GM19240 (cell line): ENCODE results near the gene CD33.

Experiments
- DNase-seq: peaks from one replicate; pipeline ENCODE4 v3.0.0; 2011; ENCODE audit warnings: low spot score; ENCODE audit not compliant: insufficient read length

The CD33 gene

DNA sequence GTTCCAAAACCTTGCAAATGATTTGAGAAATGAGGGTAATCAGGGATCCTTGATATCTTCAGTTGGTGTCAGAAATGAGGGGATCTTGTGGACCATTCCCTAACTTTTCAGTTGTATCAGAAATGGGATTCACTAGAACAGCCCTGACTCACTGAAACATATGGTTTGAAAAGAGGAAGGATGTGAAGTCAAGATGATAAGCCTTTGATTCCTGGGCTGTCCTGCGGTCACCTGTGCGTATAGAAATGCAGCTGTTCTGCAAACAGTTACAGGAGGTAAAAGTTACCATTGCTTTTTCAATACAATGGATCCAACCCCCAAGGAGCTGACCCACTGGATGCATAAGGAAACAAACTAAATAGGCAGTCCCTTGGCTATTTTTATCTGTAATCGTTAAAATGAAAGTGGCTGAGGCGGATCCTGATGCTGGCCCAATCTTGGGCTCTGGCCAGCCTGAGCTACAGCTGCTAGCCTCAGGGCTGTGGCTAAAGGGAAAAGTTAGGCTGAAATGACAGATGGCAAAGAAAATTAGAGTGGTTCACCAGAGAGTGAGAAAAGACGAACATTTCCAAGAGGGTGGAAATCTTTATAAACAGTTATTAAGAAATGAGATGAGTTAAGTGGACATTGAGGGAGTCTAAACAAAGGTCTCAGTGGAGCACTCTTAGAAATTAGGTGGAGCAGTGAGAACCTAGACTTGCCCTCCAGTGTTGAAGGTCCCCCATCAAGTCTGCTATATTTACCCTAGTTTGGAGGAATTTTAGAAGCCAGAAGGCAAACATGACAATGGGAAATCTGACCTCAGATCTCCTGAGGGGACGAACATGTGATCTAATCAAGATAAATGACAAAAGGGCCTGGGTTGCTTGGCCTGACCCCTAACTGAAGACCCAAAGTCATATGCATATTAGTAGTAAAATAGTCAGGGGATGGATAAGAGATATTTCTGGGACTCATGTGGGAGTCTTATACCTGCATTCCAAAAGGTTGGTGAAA is 33.6 kb downstream of the CD33 start:
- DNase-seq = no peak

DNA sequence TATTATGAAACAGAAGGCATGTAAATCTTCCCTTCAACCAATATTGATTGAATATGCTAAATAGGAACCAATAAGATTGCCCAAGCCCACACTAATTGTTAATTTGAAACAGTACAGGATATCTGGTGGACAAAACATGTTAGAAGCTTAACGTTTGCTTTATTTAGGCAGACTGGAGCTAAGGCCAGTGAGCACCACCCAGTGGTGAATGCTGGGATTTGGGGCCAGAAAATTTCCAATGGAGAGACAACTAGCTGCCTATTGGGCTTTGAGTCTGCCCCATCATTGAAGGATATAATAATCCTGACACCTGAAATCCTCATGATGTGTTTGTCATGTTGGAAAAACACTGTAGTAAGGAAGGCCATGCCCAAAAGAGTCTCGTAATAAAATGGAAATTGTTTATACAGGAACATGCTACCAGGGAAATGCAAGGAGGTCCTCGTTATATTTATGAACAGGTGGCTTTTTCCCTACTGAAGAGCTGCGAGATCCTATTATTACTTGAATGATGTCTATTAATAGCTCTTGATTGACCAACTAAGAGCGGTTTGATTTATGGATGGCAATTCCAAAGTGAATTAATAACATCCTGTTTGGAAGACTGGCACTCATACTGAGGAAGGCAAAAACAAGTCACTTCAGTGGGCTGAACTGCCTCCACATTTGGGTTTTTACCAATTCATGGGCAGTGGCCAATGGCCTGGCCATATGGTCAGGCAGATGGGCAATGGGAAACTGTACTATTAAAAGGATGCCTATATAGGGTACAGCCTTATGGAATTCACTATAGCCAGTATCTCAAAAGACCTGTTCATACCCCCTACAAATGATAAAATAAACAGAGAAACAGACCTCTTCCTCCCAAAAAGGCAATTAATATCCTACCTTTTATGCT is 34.7 kb downstream of the CD33 start:
- peak; percentile 32 for DNase-seq

- no peak for DNase-seq
Observed at GRCh38 chr19:51263808-51264207, 38.9 kb downstream of the CD33 start.

DNA sequence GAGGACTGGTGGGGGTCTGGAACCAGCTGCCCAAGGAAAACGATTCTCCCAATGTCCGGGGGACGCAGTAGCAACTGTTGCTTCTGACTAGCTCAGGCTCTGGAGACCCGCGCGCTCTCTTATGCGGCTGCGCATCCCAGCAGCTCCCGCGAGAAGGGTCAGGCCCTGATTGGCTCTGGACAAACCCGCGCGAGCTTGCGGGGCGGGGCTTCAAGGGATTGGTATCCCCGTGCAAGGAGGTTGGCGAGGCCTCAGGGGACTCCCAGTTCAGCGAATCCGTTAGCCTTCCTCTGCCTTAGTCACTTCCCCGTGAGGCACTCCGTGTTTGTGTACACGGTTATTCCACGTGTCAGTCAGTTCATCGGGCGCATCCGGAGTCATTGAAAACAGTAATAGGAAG is 46.2 kb downstream of the CD33 start:
- no peak for DNase-seq

GRCh38 chr19:51272183-51272810 is 47.4 kb downstream of the CD33 start:
- DNase-seq = no peak

DNA sequence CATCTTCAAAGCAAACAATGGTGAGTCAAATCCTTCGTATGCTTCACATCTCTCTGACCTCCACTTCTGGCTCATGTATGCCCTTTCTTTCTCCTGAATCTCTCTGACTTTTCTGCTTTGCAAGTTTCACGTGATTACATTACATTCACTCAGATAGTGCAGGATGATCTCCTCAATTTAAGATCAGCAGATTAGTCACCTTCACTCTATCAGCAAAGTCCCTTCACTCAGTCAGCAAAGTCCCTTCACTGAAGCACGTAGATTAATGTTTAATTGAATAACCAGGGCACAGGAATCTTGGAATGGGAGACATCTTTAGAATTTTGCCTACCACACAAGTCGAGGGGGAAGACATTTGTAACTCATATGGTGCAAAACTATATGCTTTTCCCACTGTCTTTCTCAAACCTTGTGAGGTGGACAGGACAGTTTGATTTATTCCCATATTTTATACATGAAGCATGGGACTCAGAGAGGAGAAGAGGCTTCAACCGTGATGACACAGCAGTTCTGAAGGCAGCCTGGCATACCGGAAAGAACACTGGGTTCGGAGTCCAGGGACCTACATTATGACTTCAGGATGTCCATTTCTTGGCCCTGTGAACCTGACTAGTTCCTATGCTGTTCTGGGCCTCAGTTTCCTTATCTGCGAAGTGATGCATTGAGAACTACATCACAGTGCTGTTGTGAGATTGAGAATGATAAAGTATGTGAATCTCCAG is 49.3 kb downstream of the CD33 start:
- DNase-seq = no peak

GRCh38 chr19:51277112-51277511 is 52.2 kb downstream of the CD33 start:
- DNase-seq = no peak

GRCh38 chr19:51282335-51282734 is 57.5 kb downstream of the CD33 start:
- DNase-seq = no peak

- no peak for DNase-seq
Observed at GRCh38 chr19:51285682-51286081, 60.8 kb downstream of the CD33 start.
